ENCODE results near the gene SLC12A3.
A peak's percentile ranks its signal among the peaks of the same experiment; 100 is the strongest.

Gene SLC12A3

GRCh38 chr16:56948234-56948633, 83.2 kb downstream of the SLC12A3 start:
- Mint-ChIP-seq H3K4me1 (peaks cover 51 to 86% of the 10 kb centered on the region in 2 donors), H3K36me3 (peaks cover 20 to 36% of the 10 kb centered on the region in 2 donors), H3K4me3 (peak overlapping the region in 1 of 2 donors; percentile 40), H3K27me3 (no peaks in the 10 kb centered on the region), H3K9me3 (no peaks in the 10 kb centered on the region), H3K27ac (peak overlapping the region; percentile 93)
- ATAC-seq (replicated peaks) (no peak), DNase-seq (no peak)

- peak overlapping the region; percentile 89 for H3K27ac Mint-ChIP-seq
Observed at GRCh38 chr16:56950051-56950450, 85.0 kb downstream of the SLC12A3 start.

GRCh38 chr16:56950455-56950854, 85.4 kb downstream of the SLC12A3 start:
- H3K9me3 Mint-ChIP-seq = no peaks in the 10 kb centered on the region
- peaks cover 7 to 16% of the 10 kb centered on the region in 2 donors for H3K36me3 Mint-ChIP-seq
- H3K27me3 Mint-ChIP-seq = no peaks in the 10 kb centered on the region
- peak overlapping the region; percentile 89 for H3K27ac Mint-ChIP-seq
- no peak for ATAC-seq (replicated peaks)
- no peak for DNase-seq
- H3K4me3 Mint-ChIP-seq = peak overlapping the region; percentile 52 to 63
- H3K4me1 Mint-ChIP-seq = peaks cover 39 to 63% of the 10 kb centered on the region in 2 donors

More at GRCh38 chr16:56950051-56950450, 85.0 kb downstream of the SLC12A3 start:
- Mint-ChIP-seq H3K4me1 (peaks cover 41 to 67% of the 10 kb centered on the region in 2 donors), H3K9me3 (no peaks in the 10 kb centered on the region), H3K4me3 (no peak overlapping the region), H3K27me3 (no peaks in the 10 kb centered on the region), H3K36me3 (peaks cover 7 to 18% of the 10 kb centered on the region in 2 donors)
- no peak for DNase-seq
- ATAC-seq (replicated peaks) = no peak

- Mint-ChIP-seq H3K9me3 (no peaks in the 10 kb centered on the region), H3K36me3 (peaks cover 7 to 16% of the 10 kb centered on the region in 2 donors), H3K4me3 (peak overlapping the region; percentile 52 to 63), H3K4me1 (peaks cover 39 to 63% of the 10 kb centered on the region in 2 donors), H3K27ac (peak overlapping the region; percentile 89), H3K27me3 (no peaks in the 10 kb centered on the region)
- peak; percentile 88 for DNase-seq
- peak; percentile 88 to 90 for ATAC-seq (replicated peaks)
Observed at GRCh38 chr16:56950881-56951771, 86.1 kb downstream of the SLC12A3 start.

- H3K36me3 Mint-ChIP-seq = peaks cover 2 to 5% of the 10 kb centered on the region in 2 donors
- H3K4me1 Mint-ChIP-seq = peaks cover 37 to 48% of the 10 kb centered on the region in 2 donors
- H3K27me3 Mint-ChIP-seq = no peaks in the 10 kb centered on the region
- ATAC-seq (replicated peaks) (no peak), DNase-seq (no peak)
- no peak overlapping the region for H3K27ac Mint-ChIP-seq
- no peak overlapping the region for H3K4me3 Mint-ChIP-seq
- H3K9me3 Mint-ChIP-seq = no peaks in the 10 kb centered on the region
Observed at GRCh38 chr16:56953006-56953405, 88.0 kb downstream of the SLC12A3 start.

GRCh38 chr16:56956076-56956475, 91.1 kb downstream of the SLC12A3 start:
- peaks cover 0 to 1% of the 10 kb centered on the region in 2 donors for H3K36me3 Mint-ChIP-seq
- ATAC-seq (replicated peaks) (no peak), DNase-seq (no peak)
- no peaks in the 10 kb centered on the region for H3K9me3 Mint-ChIP-seq
- peaks cover 18 to 20% of the 10 kb centered on the region in 2 donors for H3K4me1 Mint-ChIP-seq
- no peaks in the 10 kb centered on the region for H3K27me3 Mint-ChIP-seq
- no peak overlapping the region for H3K27ac Mint-ChIP-seq
- no peak overlapping the region for H3K4me3 Mint-ChIP-seq

- DNase-seq = no peak
- H3K4me3 Mint-ChIP-seq = no peak overlapping the region
- H3K27ac Mint-ChIP-seq = no peak overlapping the region
- no peaks in the 10 kb centered on the region for H3K9me3 Mint-ChIP-seq
- no peaks in the 10 kb centered on the region for H3K27me3 Mint-ChIP-seq
- H3K36me3 Mint-ChIP-seq = peaks cover 0 to 1% of the 10 kb centered on the region in 2 donors
- ATAC-seq (replicated peaks) = peak; percentile 50 to 61
- H3K4me1 Mint-ChIP-seq = peaks cover 12 to 14% of the 10 kb centered on the region in 2 donors
Observed at GRCh38 chr16:56956756-56957155, 91.7 kb downstream of the SLC12A3 start.

GRCh38 chr16:56960681-56961281, 95.8 kb downstream of the SLC12A3 start:
- Mint-ChIP-seq H3K9me3 (no peaks in the 10 kb centered on the region), H3K27me3 (no peaks in the 10 kb centered on the region), H3K4me1 (peaks cover 18 to 21% of the 10 kb centered on the region in 2 donors), H3K36me3 (peaks cover 0 to under 1% of the 10 kb centered on the region in 2 donors), H3K27ac (peak overlapping the region; percentile 25), H3K4me3 (no peak overlapping the region)
- ATAC-seq (replicated peaks) (no peak), DNase-seq (no peak)

GRCh38 chr16:56961386-56961785, 96.4 kb downstream of the SLC12A3 start:
- Mint-ChIP-seq H3K27ac (peak overlapping the region; percentile 47), H3K27me3 (no peaks in the 10 kb centered on the region), H3K4me3 (no peak overlapping the region), H3K36me3 (peaks cover 0 to 2% of the 10 kb centered on the region in 2 donors), H3K9me3 (no peaks in the 10 kb centered on the region), H3K4me1 (peaks cover 24 to 26% of the 10 kb centered on the region in 2 donors)
- DNase-seq (no peak), ATAC-seq (replicated peaks) (no peak)

GRCh38 chr16:56961851-56962281, 96.9 kb downstream of the SLC12A3 start, which contains the start of gene CETP:
TSS of gene CETP (plus strand) at chr16:56961950. CDS start at chr16:56961980, 30 bp downstream.
- Mint-ChIP-seq H3K36me3 (peaks cover 0 to 2% of the 10 kb centered on the region in 2 donors), H3K27me3 (no peaks in the 10 kb centered on the region), H3K4me1 (peaks cover 23 to 27% of the 10 kb centered on the region in 2 donors), H3K27ac (peak within 1 kb of the TSS; percentile 47), H3K9me3 (no peaks in the 10 kb centered on the region), H3K4me3 (no peak within 1 kb of the TSS)
- DNase-seq (no peak), ATAC-seq (replicated peaks) (no peak)

GRCh38 chr16:56964243-56965148, 99.5 kb downstream of the SLC12A3 start:
- peaks cover 0 to 2% of the 10 kb centered on the region in 2 donors for H3K36me3 Mint-ChIP-seq
- DNase-seq (peak; percentile 85), ATAC-seq (replicated peaks) (peak; percentile 87 to 88)
- H3K4me1 Mint-ChIP-seq = peaks cover 23 to 50% of the 10 kb centered on the region in 2 donors
- no peak overlapping the region for H3K4me3 Mint-ChIP-seq
- H3K9me3 Mint-ChIP-seq = peaks cover 0 to 1% of the 10 kb centered on the region in 2 donors
- H3K27me3 Mint-ChIP-seq = no peaks in the 10 kb centered on the region
- H3K27ac Mint-ChIP-seq = peak overlapping the region; percentile 72
